ENCODE results near the gene C6orf136. TPM values are rescaled to one million over a fixed set of nuclear protein-coding genes. Genes with fewer than 3 reads are reported as not detected.

The C6orf136 gene
- total and polyA plus RNA-seq, 10 of the 15 experiments (the other 5 are each of a cell fraction or from before 2014, with no cell fraction given) = 5.2 to 24.1 (median 14.9) TPM

- H3K9ac ChIP-seq (ENCODE audit: control insufficient read depth, insufficient read depth, low read length) = peak overlapping the region; percentile 88
- peaks cover 2% of the 10 kb centered on the region; the same call in 1 of the 2 replicates for H3K4me1 ChIP-seq (ENCODE audit: control insufficient read depth, insufficient read depth, low read length)
- no peaks in the 10 kb centered on the region for H3K27me3 ChIP-seq (replicated peaks in 1 of 2; ENCODE audit: control insufficient read depth in 2 of 2, insufficient read depth in 2 of 2, low read length in 1 of 2)
- no peaks in the 10 kb centered on the region for H4K20me1 ChIP-seq (ENCODE audit: control insufficient read depth, insufficient read depth)
- FAIRE-seq = peak; percentile 68
- H3K79me2 ChIP-seq (ENCODE audit: control insufficient read depth, insufficient read depth, low read length) = peaks cover 16% of the 10 kb centered on the region
- ATAC-seq = peak; percentile 94
- under 1% methylated on average over 73 of the region's 78 CpGs for WGBS (ENCODE audit: insufficient coverage, insufficient replicate concordance, low lambda C conversion rate, missing lambda C conversion rate)
- peaks cover 0 to 3% of the 10 kb centered on the region in 2 experiments; a peak in 3 of 4 replicates for H3K36me3 ChIP-seq (ENCODE audit: control insufficient read depth in 2 of 2, insufficient read depth in 2 of 2, low read length in 1 of 2)
- peak overlapping the region; percentile 73 for H3K4me2 ChIP-seq (ENCODE audit: control insufficient read depth, insufficient read depth)
- SMC1A ChIA-PET (ENCODE audit: uncharacterized antibody, unreplicated experiment) = interaction anchor here (0.8 to 1.6 kb wide), 5 partner anchors 9 to 440 kb away, joined by 3 to 6 read pairs (median 4); no protein-coding TSS in a partner anchor
- H3K27ac ChIP-seq (ENCODE audit: control insufficient read depth, insufficient read depth) = peak overlapping the region; percentile 87
- intact Hi-C loops (cut with micrococcal nuclease; ENCODE audit: unreplicated experiment) (loop anchor here (2.0 kb wide), 1 partner anchor 25 kb away; the partner anchor contains the start of gene DHX16), in situ Hi-C loops (cut with MboI) (no loop called here)
- peak overlapping the region; percentile 93 for H2AFZ ChIP-seq (ENCODE audit: control insufficient read depth, low read depth, low read length)
- peak; percentile 24 for DNase-seq (ENCODE audit: low read depth, low spot score)
- H3K4me3 ChIP-seq = peak overlapping the region; percentile 77
- no TSS peak for BruUV-seq (replicated peaks)
- POLR2A ChIA-PET = interaction anchor here (1.1 kb wide), 1 partner anchor 35 kb away, joined by 7 read pairs; no protein-coding TSS in a partner anchor
- RAD21 ChIA-PET (ENCODE audit: unreplicated experiment) = no interaction called here
- CTCF ChIA-PET = interaction anchor here (0.8 to 1.5 kb wide), 5 partner anchors 25 to 106 kb away, joined by 3 to 7 read pairs (median 4); partner anchors contain the start of gene DHX16
- H3K9me3 ChIP-seq (replicated peaks; ENCODE audit: control insufficient read depth, insufficient read depth, low read length) = no peaks in the 10 kb centered on the region
- no peak for TF ChIP-seq ZBED1 (IDR thresholded peaks at IDR 0.05; ENCODE audit: borderline replicate concordance)
- peak; percentile 21; the same call in 1 of the 2 replicates for TF ChIP-seq RUNX3 (IDR thresholded peaks at IDR 0.05; ENCODE audit: low read length)
- TF ChIP-seq POLR2AphosphoS5 (IDR thresholded peaks at IDR 0.05; ENCODE audit: low read length) = peak; percentile 77
- TF ChIP-seq ZNF384 (IDR thresholded peaks at IDR 0.05; ENCODE audit: borderline replicate concordance, low read depth, low read length) = no peak
- TF ChIP-seq LARP7 (IDR thresholded peaks at IDR 0.05) = peak; percentile 94; the same call in 1 of the 2 replicates
- TF ChIP-seq NBN (IDR thresholded peaks at IDR 0.05) = no peak
- no peak for TF ChIP-seq RAD21 (IDR thresholded peaks at IDR 0.05; ENCODE audit: insufficient read depth, low read depth, low read length)
- peak; percentile 5; the same call in 1 of the 2 replicates for TF ChIP-seq CREB1 (IDR thresholded peaks at IDR 0.05; ENCODE audit: low read depth)
- peak; percentile 92 for TF ChIP-seq GATAD2B (conservative IDR thresholded peaks at IDR 0.05; ENCODE audit: low read depth)
- no peak for TF ChIP-seq RAD51 (IDR thresholded peaks at IDR 0.05)
- TF ChIP-seq EGR1 (IDR thresholded peaks at IDR 0.05; ENCODE audit: borderline replicate concordance in 1 of 2, low read depth in 2 of 2, low read length in 2 of 2) = peak in 1 of 2 experiments; percentile 42; a peak in 2 of 3 replicates
- TF ChIP-seq PRDM15 (CRISPR knock-in tag; IDR thresholded peaks at IDR 0.05) = no peak
- peak; percentile 79 for TF ChIP-seq DPF2 (IDR thresholded peaks at IDR 0.05)
- TF ChIP-seq HDAC6 (IDR thresholded peaks at IDR 0.05; ENCODE audit: unreplicated experiment) = peak; percentile 12
- TF ChIP-seq PKNOX1 (IDR thresholded peaks at IDR 0.05) = 0 out of 2 replicates have a peak, but pooled peaks have one; percentile 14
- TF ChIP-seq MEF2B (IDR thresholded peaks at IDR 0.05; ENCODE audit: partially characterized antibody, poor library complexity, severe bottlenecking) = peak; percentile 66
- TF ChIP-seq POU2F2 (IDR thresholded peaks at IDR 0.05; ENCODE audit: borderline replicate concordance, low read depth, low read length) = peak; percentile 32; the same call in 1 of the 3 replicates
- TF ChIP-seq NR2F1 (conservative IDR thresholded peaks at IDR 0.05) = peak; percentile 92
- peak; percentile 74; the same call in 1 of the 2 replicates for TF ChIP-seq ZNF207 (IDR thresholded peaks at IDR 0.05; ENCODE audit: borderline replicate concordance)
- TF ChIP-seq NRF1 (conservative IDR thresholded peaks at IDR 0.05; ENCODE audit: low read depth, low read length) = peak; percentile 51
Observed at GRCh38 chr6:30647242-30648116, 546 bp downstream of the C6orf136 start.
